Tibial artery (tissue), 4 donors: ENCODE measurements around the gene PTPRH.
"Not testable (repeated sequence)": the region's sequence is repeated elsewhere in the genome, so short reads cannot be mapped to it uniquely, and the experiment has no call there.

Experiments used
- DNase-seq, 2 donors: peaks; one replicate each; pipeline ENCODE4 v3.0.0-alpha.2; 2019
- H3K27ac ChIP-seq, 2 donors: fragments of 200-600 bp; sonication (generic) in 1 of 2; 1 replicate in 1 of 2; 2 replicates in 1 of 2; pipeline ENCODE4 v1.5.1; 2018 to 2019; ENCODE audit warnings: mild to moderate bottlenecking in 1 of 2
- H3K27me3 ChIP-seq, 2 donors: fragments of 200-600 bp; sonication (generic) in 1 of 2; one replicate each; pipeline versions ENCODE4 v1.5.1 to v1.6.0; 2016 to 2019
- H3K36me3 ChIP-seq, 3 donors: fragments of 200-600 bp; sonication (generic) in 2 of 3; one replicate each; pipeline ENCODE4 v1.5.1; 2016 to 2019; ENCODE audit warnings: mild to moderate bottlenecking in 2 of 3
- H3K4me1 ChIP-seq, 4 donors: fragments of 200-600 bp; sonication (generic) in 2 of 4; 1 replicate in 3 of 4; 2 replicates in 1 of 4; pipeline ENCODE4 v1.5.1; 2016 to 2019
- H3K4me3 ChIP-seq, 2 donors: fragments of 200-600 bp; sonication (generic) in 1 of 2; 1 replicate in 1 of 2; 2 replicates in 1 of 2; pipeline ENCODE4 v1.5.1; 2018 to 2019; ENCODE audit warnings: mild to moderate bottlenecking in 2 of 2
- H3K9me3 ChIP-seq, 3 donors: fragments of 200-600 bp; sonication (generic) in 1 of 3; one replicate each; pipeline ENCODE4 v1.5.1; 2016 to 2019
- intact Hi-C: fragments of 100-400 bp; cut with DNase I; formaldehyde crosslinking; loops from one replicate; pipeline ENCODE4 v1.15.0; 2023; ENCODE audit warnings: low total_unique reads
- TF ChIP-seq, protein P1 (sequence below), 2 experiments: fragments of 200-600 bp in 1 of 2; fragments of 450-650 bp in 1 of 2; IDR thresholded peaks; one replicate each; pipeline ENCODE4 v1.5.1; 2017 to 2019; ENCODE audit warnings: antibody characterized with exemption in 2 of 2, mild to moderate bottlenecking in 1 of 2, moderate library complexity in 1 of 2

Gene PTPRH

DNA sequence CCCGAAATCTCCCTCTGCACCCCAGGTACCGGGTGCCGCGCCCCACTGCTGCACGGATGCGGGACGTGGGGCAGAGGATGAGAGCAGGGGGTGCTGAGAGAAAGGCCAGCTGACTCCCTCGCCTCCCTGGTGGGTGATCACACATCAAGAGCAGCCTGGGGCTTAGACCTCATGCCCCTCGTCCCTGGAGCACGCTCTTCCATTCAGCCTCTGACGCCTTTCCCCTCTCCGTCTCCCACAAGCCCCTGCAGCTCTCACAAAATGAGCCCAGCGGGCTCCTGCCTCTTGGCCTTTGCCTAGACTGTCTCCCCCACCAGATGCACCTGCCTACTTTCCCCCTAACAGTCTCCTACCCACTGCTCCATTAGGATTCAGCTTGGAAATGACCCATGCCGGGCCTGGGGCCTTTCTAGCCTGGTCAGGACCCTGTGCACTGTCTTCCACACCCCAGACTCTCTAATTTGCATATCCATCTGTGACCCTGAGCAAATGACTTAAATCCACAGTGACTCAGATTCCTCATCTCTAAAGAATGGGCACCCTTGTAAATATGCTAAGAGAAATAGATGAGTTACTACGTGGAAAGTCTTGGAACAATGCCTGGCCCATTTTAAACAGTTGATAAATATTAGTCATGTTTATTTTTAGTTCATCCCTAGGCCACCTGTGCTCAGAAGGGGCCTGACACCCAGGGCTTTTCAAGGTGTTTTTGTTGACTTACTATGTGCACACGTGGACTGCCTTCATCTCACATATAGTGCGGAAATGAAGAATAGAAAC is 582 bp upstream of the PTPRH start:
- intact Hi-C loops, result no loop called here
- H3K27me3 ChIP-seq, result peaks cover 0 to 21% of the 10 kb centered on the region in 2 donors
- H3K4me3 ChIP-seq, result no peak overlapping the region
- H3K4me1 ChIP-seq, result peaks cover 0 to 6% (median 5%) of the 10 kb centered on the region in 4 donors
- H3K9me3 ChIP-seq, result peaks cover 5 to 11% (median 8%) of the 10 kb centered on the region in 3 donors
- TF ChIP-seq, protein P1, sequence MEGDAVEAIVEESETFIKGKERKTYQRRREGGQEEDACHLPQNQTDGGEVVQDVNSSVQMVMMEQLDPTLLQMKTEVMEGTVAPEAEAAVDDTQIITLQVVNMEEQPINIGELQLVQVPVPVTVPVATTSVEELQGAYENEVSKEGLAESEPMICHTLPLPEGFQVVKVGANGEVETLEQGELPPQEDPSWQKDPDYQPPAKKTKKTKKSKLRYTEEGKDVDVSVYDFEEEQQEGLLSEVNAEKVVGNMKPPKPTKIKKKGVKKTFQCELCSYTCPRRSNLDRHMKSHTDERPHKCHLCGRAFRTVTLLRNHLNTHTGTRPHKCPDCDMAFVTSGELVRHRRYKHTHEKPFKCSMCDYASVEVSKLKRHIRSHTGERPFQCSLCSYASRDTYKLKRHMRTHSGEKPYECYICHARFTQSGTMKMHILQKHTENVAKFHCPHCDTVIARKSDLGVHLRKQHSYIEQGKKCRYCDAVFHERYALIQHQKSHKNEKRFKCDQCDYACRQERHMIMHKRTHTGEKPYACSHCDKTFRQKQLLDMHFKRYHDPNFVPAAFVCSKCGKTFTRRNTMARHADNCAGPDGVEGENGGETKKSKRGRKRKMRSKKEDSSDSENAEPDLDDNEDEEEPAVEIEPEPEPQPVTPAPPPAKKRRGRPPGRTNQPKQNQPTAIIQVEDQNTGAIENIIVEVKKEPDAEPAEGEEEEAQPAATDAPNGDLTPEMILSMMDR (IDR thresholded peaks at IDR 0.05), result no peak
- H3K27ac ChIP-seq, result no peak overlapping the region
- no peaks in the 10 kb centered on the region for H3K36me3 ChIP-seq
- DNase-seq, result no peak

DNA sequence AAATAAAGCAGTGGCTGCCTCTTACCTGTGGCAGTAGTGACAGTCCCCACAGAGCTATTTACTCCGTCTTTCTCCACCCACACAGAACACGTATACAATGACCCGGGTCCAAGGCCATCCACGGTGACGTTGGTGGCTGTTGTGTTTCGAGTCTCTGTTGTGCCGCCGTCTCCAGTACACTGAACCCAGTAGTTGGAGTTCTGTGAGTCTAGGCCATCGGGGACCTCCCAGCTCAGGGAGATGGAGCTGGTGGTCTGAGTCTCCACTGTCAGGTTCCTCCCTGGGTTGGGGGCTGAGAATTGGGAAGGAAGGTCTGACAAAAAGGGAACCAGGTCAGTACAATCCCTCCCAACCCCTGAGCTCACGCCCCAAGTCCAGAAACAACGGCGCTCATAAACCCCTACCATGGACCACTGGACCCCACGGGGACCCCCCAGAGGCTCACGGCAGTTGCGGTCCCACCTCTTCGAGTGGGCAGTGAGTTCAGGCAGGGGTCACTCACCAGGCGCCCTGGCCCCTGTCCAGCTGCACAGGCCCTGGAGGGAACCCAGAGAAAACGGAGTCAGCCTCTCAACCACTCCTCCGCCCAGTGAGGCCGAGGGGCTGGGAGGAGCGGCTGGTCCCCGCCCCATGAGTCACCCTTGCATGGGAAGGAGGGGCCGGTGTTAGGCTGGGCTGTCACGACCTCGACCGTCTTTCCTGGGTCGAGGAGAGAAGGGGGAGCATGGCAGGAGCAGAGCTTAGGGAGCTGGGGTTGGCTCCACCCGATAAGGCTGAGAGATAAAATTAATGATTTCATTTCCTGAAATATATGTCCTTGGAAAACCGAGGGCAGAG is 2.4 kb downstream of the PTPRH start:
- intact Hi-C loops, result no loop called here
- Histone ChIP-seq H3K4me3 (no peak overlapping the region), H3K36me3 (no peaks in the 10 kb centered on the region), H3K27ac (no peak overlapping the region), H3K4me1 (peaks cover 0 to 6% (median 5%) of the 10 kb centered on the region in 4 donors), H3K27me3 (peaks cover 0 to 31% of the 10 kb centered on the region in 2 donors), H3K9me3 (no peaks in the 10 kb centered on the region)
- TF ChIP-seq, protein P1 (IDR thresholded peaks at IDR 0.05), result no peak
- DNase-seq, result peak in 1 of 2 donors; percentile 57

DNA sequence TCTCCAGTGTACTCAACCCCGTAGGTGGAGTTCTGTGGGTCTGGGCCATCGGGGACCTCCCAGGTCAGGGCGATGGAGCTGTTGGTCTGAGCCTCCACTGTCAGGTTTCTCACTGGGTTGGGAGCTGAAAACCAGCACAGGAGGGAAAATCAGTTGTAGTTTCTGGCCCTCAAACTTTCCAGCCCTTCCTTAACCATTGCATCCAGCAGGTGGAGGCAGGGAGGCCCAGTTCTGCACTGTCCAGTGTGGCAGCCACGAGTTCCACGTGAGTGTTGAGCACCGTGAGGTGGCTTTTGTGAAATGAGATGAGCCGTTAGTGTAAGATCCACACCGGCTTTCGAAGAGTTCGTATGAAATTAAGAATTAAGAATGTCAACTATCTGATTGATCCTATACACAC is 7.1 kb downstream of the PTPRH start:
- H3K27ac ChIP-seq, H3K36me3 ChIP-seq, intact Hi-C loops, H3K9me3 ChIP-seq, H3K4me1 ChIP-seq, H3K4me3 ChIP-seq, DNase-seq: not testable (repeated sequence)
- peaks cover 0 to 64% of the 10 kb centered on the region in 2 donors for H3K27me3 ChIP-seq

DNA sequence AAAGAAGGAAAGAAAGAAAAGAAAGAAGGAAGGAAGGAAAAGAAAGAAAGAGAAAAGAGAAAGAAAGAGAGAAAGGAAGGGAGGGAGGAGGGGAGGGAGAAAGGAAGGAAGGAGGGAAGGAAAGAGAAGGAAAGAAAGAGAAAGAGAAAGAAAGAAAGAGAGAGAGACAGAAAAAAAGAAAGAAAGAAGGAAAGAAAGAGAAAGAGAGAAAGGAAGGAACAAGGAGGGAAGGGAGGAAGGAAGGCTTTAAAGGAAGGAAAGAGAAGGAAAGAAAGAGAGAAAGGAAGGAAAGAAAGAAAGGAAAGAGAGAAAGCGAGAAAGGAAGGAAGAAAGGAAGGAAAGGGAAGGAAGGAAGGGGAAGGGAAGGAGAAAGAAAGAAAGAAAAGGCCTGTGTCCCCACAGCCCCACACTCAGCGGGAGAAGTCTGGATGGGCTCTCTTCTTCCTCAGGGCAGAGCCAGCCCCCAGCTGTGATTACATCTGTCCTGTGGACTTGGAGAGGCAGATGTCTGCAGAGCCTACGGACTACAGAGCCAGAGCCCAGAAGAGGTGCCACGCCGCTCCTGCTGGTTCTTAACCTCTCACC is 9.6 kb downstream of the PTPRH start:
- TF ChIP-seq, protein P1 (IDR thresholded peaks at IDR 0.05), result no peak

DNA sequence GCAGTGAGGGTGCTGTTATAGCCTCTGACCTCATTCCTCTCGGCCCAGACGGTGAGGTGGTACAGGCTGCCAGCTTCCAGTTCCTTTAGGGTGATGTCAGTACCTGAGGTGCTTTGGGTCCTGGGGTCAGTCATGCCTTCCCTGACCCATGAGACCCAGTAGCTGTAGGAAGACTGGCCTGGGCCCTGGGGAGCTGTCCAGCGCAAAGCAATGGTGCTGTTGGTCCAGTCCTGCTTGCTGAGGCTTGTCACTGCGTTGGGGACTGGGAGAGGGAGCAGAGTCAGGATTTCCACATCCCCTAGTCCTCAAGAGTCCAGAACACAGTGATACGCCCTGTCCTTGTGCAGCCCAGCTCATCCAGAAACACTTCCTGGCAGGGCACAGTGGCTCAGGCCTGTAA is 10.7 kb downstream of the PTPRH start:
- no peak overlapping the region for H3K27ac ChIP-seq
- H3K36me3 ChIP-seq, result no peaks in the 10 kb centered on the region
- intact Hi-C loops, result no loop called here
- H3K4me3 ChIP-seq, result no peak overlapping the region
- DNase-seq, result no peak
- H3K9me3 ChIP-seq, result no peaks in the 10 kb centered on the region
- peaks cover 0 to 46% of the 10 kb centered on the region in 2 donors for H3K27me3 ChIP-seq
- TF ChIP-seq, protein P1 (IDR thresholded peaks at IDR 0.05), result no peak
- no peaks in the 10 kb centered on the region for H3K4me1 ChIP-seq

More for the DNA sequence above, 9.6 kb downstream of the PTPRH start:
- H3K27ac ChIP-seq, result no peak overlapping the region
- H3K36me3 ChIP-seq, result no peaks in the 10 kb centered on the region
- H3K4me1 ChIP-seq, result no peaks in the 10 kb centered on the region
- H3K9me3 ChIP-seq, result no peaks in the 10 kb centered on the region
- DNase-seq, result no peak
- H3K4me3 ChIP-seq, result no peak overlapping the region
- intact Hi-C loops, result no loop called here
- peaks cover 0 to 49% of the 10 kb centered on the region in 2 donors for H3K27me3 ChIP-seq
